ENCODE data around the gene TAT.

TAT gene

GRCh38 chr16:71574702-71575101 lies 2.2 kb downstream of the TAT start:
- H3K36me3 ChIP-seq (ENCODE audit: insufficient read depth, insufficient read length, low read length) = no peaks in the 10 kb centered on the region
- DNase-seq (ENCODE audit: low read depth, low spot score) = no peak
- TF ChIP-seq YY1 (IDR thresholded peaks at IDR 0.05; ENCODE audit: insufficient read depth, insufficient read length) (no peak), ZNF274 (IDR thresholded peaks at IDR 0.05; ENCODE audit: low read depth, low read length) (no peak), SUZ12 (IDR thresholded peaks at IDR 0.05; ENCODE audit: extremely low read depth, insufficient read depth, insufficient read length) (no peak)
- no peaks in the 10 kb centered on the region for H3K4me1 ChIP-seq (ENCODE audit: insufficient read depth, insufficient read length)
- no peak overlapping the region for H3K4me3 ChIP-seq (ENCODE audit: insufficient read length, low read depth)
- H3K9me3 ChIP-seq (ENCODE audit: insufficient read depth, low read length) = no peaks in the 10 kb centered on the region
- no peaks in the 10 kb centered on the region for H3K27me3 ChIP-seq (ENCODE audit: insufficient read depth, insufficient read length)
- H3K9ac ChIP-seq (ENCODE audit: insufficient read length, low read depth) = no peak overlapping the region

GRCh38 chr16:71573387-71574094 lies 3.4 kb downstream of the TAT start:
- no peak for DNase-seq (ENCODE audit: low read depth, low spot score)
- H3K4me1 ChIP-seq (ENCODE audit: insufficient read depth, insufficient read length) = no peaks in the 10 kb centered on the region
- TF ChIP-seq YY1 (IDR thresholded peaks at IDR 0.05; ENCODE audit: insufficient read depth, insufficient read length) (no peak), SUZ12 (IDR thresholded peaks at IDR 0.05; ENCODE audit: extremely low read depth, insufficient read depth, insufficient read length) (no peak), ZNF274 (IDR thresholded peaks at IDR 0.05; ENCODE audit: low read depth, low read length) (no peak)
- H3K4me3 ChIP-seq (ENCODE audit: insufficient read length, low read depth) = no peak overlapping the region
- no peak overlapping the region for H3K9ac ChIP-seq (ENCODE audit: insufficient read length, low read depth)
- no peaks in the 10 kb centered on the region for H3K9me3 ChIP-seq (ENCODE audit: insufficient read depth, low read length)
- no peaks in the 10 kb centered on the region for H3K36me3 ChIP-seq (ENCODE audit: insufficient read depth, insufficient read length, low read length)
- no peaks in the 10 kb centered on the region for H3K27me3 ChIP-seq (ENCODE audit: insufficient read depth, insufficient read length)

- DNase-seq (ENCODE audit: low read depth, low spot score) = no peak
- Histone ChIP-seq H3K4me1 (ENCODE audit: insufficient read depth, insufficient read length) (no peaks in the 10 kb centered on the region), H3K27me3 (ENCODE audit: insufficient read depth, insufficient read length) (no peaks in the 10 kb centered on the region), H3K4me3 (ENCODE audit: insufficient read length, low read depth) (no peak overlapping the region), H3K9ac (ENCODE audit: insufficient read length, low read depth) (no peak overlapping the region), H3K36me3 (ENCODE audit: insufficient read depth, insufficient read length, low read length) (no peaks in the 10 kb centered on the region), H3K9me3 (ENCODE audit: insufficient read depth, low read length) (no peaks in the 10 kb centered on the region)
- no peak for TF ChIP-seq YY1 (IDR thresholded peaks at IDR 0.05; ENCODE audit: insufficient read depth, insufficient read length)
- no peak for TF ChIP-seq SUZ12 (IDR thresholded peaks at IDR 0.05; ENCODE audit: extremely low read depth, insufficient read depth, insufficient read length)
- TF ChIP-seq ZNF274 (IDR thresholded peaks at IDR 0.05; ENCODE audit: low read depth, low read length) = no peak
Measured at GRCh38 chr16:71572497-71573116, 4.3 kb downstream of the TAT start.

GRCh38 chr16:71570144-71570543 lies 6.7 kb downstream of the TAT start:
- Histone ChIP-seq H3K4me1 (ENCODE audit: insufficient read depth, insufficient read length) (peaks cover 2% of the 10 kb centered on the region), H3K27me3 (ENCODE audit: insufficient read depth, insufficient read length) (no peaks in the 10 kb centered on the region), H3K9ac (ENCODE audit: insufficient read length, low read depth) (no peak overlapping the region), H3K9me3 (ENCODE audit: insufficient read depth, low read length) (no peaks in the 10 kb centered on the region), H3K36me3 (ENCODE audit: insufficient read depth, insufficient read length, low read length) (no peaks in the 10 kb centered on the region), H3K4me3 (ENCODE audit: insufficient read length, low read depth) (no peak overlapping the region)
- no peak for DNase-seq (ENCODE audit: low read depth, low spot score)
- TF ChIP-seq SUZ12 (IDR thresholded peaks at IDR 0.05; ENCODE audit: extremely low read depth, insufficient read depth, insufficient read length) = no peak

GRCh38 chr16:71569621-71570020 lies 7.3 kb downstream of the TAT start:
- Histone ChIP-seq H3K9me3 (ENCODE audit: insufficient read depth, low read length) (no peaks in the 10 kb centered on the region), H3K36me3 (ENCODE audit: insufficient read depth, insufficient read length, low read length) (no peaks in the 10 kb centered on the region), H3K4me3 (ENCODE audit: insufficient read length, low read depth) (no peak overlapping the region), H3K4me1 (ENCODE audit: insufficient read depth, insufficient read length) (peaks cover 2% of the 10 kb centered on the region), H3K9ac (ENCODE audit: insufficient read length, low read depth) (no peak overlapping the region), H3K27me3 (ENCODE audit: insufficient read depth, insufficient read length) (no peaks in the 10 kb centered on the region)
- TF ChIP-seq SUZ12 (IDR thresholded peaks at IDR 0.05; ENCODE audit: extremely low read depth, insufficient read depth, insufficient read length) = no peak
- no peak for TF ChIP-seq ZNF274 (IDR thresholded peaks at IDR 0.05; ENCODE audit: low read depth, low read length)
- no peak for TF ChIP-seq YY1 (IDR thresholded peaks at IDR 0.05; ENCODE audit: insufficient read depth, insufficient read length)
- DNase-seq (ENCODE audit: low read depth, low spot score) = no peak

GRCh38 chr16:71568551-71568950 lies 8.3 kb downstream of the TAT start:
- H3K4me3 ChIP-seq (ENCODE audit: insufficient read length, low read depth) = no peak overlapping the region
- no peaks in the 10 kb centered on the region for H3K27me3 ChIP-seq (ENCODE audit: insufficient read depth, insufficient read length)
- H3K4me1 ChIP-seq (ENCODE audit: insufficient read depth, insufficient read length) = peaks cover 2% of the 10 kb centered on the region
- TF ChIP-seq SUZ12 (IDR thresholded peaks at IDR 0.05; ENCODE audit: extremely low read depth, insufficient read depth, insufficient read length) (no peak), YY1 (IDR thresholded peaks at IDR 0.05; ENCODE audit: insufficient read depth, insufficient read length) (no peak), ZNF274 (IDR thresholded peaks at IDR 0.05; ENCODE audit: low read depth, low read length) (no peak)
- DNase-seq (ENCODE audit: low read depth, low spot score) = no peak
- H3K36me3 ChIP-seq (ENCODE audit: insufficient read depth, insufficient read length, low read length) = no peaks in the 10 kb centered on the region
- no peaks in the 10 kb centered on the region for H3K9me3 ChIP-seq (ENCODE audit: insufficient read depth, low read length)
- H3K9ac ChIP-seq (ENCODE audit: insufficient read length, low read depth) = no peak overlapping the region

GRCh38 chr16:71567931-71568330 lies 9.0 kb downstream of the TAT start:
- H3K4me1 ChIP-seq (ENCODE audit: insufficient read depth, insufficient read length) = peaks cover 2% of the 10 kb centered on the region
- 0 out of 2 replicates have a peak, but pooled peaks cover 4% of the 10 kb centered on the region for H3K9me3 ChIP-seq (ENCODE audit: insufficient read depth, low read length)
- H3K36me3 ChIP-seq (ENCODE audit: insufficient read depth, insufficient read length, low read length) = no peaks in the 10 kb centered on the region
- DNase-seq (ENCODE audit: low read depth, low spot score) = no peak
- no peaks in the 10 kb centered on the region for H3K27me3 ChIP-seq (ENCODE audit: insufficient read depth, insufficient read length)
- H3K9ac ChIP-seq (ENCODE audit: insufficient read length, low read depth) = no peak overlapping the region
- TF ChIP-seq ZNF274 (IDR thresholded peaks at IDR 0.05; ENCODE audit: low read depth, low read length) = no peak
- no peak for TF ChIP-seq YY1 (IDR thresholded peaks at IDR 0.05; ENCODE audit: insufficient read depth, insufficient read length)
- TF ChIP-seq SUZ12 (IDR thresholded peaks at IDR 0.05; ENCODE audit: extremely low read depth, insufficient read depth, insufficient read length) = no peak
- H3K4me3 ChIP-seq (ENCODE audit: insufficient read length, low read depth) = no peak overlapping the region
